Measurements from ENCODE around the gene TAGLN2.

DNA sequence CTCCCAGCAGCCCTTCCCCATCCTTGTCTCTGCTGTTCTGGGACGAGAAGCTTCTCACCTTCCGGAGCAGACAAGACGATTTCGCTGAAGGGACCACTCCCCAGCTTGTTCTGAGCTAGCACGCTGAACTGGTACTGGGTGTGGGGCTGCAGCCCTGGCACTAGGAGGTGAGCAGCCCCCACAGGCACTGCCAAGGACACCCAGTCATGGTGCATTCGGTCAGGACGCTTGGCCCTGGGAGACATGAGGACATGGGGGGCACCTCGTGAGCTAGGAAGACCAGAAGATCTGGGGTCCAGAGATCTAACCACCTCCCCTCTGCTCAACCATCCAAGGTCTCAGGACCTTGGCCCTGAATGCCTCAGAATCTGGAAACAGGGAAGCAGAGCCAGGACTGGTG is 5.3 kb upstream of the TAGLN2 start:
- TF ChIP-seq SPI1 (IDR thresholded peaks at IDR 0.05; ENCODE audit: borderline replicate concordance, insufficient read depth, low read depth, low read length) (no peak), RFX5 (IDR thresholded peaks at IDR 0.05; ENCODE audit: low read depth, low read length) (no peak), FOXM1 (IDR thresholded peaks at IDR 0.05; ENCODE audit: low read depth, low read length) (no peak), EZH2 (IDR thresholded peaks at IDR 0.05; ENCODE audit: borderline replicate concordance, control insufficient read depth, low read depth, low read length) (no peak), TAF1 (IDR thresholded peaks at IDR 0.05; ENCODE audit: borderline replicate concordance, low read depth, low read length) (no peak)
- TF ChIP-seq, protein P1, sequence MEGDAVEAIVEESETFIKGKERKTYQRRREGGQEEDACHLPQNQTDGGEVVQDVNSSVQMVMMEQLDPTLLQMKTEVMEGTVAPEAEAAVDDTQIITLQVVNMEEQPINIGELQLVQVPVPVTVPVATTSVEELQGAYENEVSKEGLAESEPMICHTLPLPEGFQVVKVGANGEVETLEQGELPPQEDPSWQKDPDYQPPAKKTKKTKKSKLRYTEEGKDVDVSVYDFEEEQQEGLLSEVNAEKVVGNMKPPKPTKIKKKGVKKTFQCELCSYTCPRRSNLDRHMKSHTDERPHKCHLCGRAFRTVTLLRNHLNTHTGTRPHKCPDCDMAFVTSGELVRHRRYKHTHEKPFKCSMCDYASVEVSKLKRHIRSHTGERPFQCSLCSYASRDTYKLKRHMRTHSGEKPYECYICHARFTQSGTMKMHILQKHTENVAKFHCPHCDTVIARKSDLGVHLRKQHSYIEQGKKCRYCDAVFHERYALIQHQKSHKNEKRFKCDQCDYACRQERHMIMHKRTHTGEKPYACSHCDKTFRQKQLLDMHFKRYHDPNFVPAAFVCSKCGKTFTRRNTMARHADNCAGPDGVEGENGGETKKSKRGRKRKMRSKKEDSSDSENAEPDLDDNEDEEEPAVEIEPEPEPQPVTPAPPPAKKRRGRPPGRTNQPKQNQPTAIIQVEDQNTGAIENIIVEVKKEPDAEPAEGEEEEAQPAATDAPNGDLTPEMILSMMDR (IDR thresholded peaks at IDR 0.05 in 2 of 3, conservative IDR thresholded peaks at IDR 0.05 in 1 of 3; ENCODE audit: control insufficient read depth in 2 of 3, extremely low read depth in 1 of 3, insufficient read depth in 1 of 3, low read depth in 3 of 3, low read length in 3 of 3) = no peak

Data from GM12878 (cell line).